Gastroesophageal sphincter (tissue), 3 donors: ENCODE measurements around the gene MGARP.

Source experiments
- POLR2A ChIP-seq, 2 donors: fragments of 450-650 bp; IDR thresholded peaks; one replicate each; pipeline ENCODE4 v1.6.1; 2017; ENCODE audit warnings: antibody characterized with exemption in 2 of 2, mild to moderate bottlenecking in 2 of 2, moderate library complexity in 1 of 2
- TF ChIP-seq, protein P1 (sequence below), 4 experiments: fragments of 200-600 bp in 2 of 4; fragments of 450-650 bp in 2 of 4; sonication (generic) in 1 of 4; IDR thresholded peaks; one replicate each; pipeline ENCODE4 v1.5.1; 2017 to 2019; ENCODE audit warnings: antibody characterized with exemption in 4 of 4, mild to moderate bottlenecking in 2 of 4, moderate library complexity in 2 of 4

DNA sequence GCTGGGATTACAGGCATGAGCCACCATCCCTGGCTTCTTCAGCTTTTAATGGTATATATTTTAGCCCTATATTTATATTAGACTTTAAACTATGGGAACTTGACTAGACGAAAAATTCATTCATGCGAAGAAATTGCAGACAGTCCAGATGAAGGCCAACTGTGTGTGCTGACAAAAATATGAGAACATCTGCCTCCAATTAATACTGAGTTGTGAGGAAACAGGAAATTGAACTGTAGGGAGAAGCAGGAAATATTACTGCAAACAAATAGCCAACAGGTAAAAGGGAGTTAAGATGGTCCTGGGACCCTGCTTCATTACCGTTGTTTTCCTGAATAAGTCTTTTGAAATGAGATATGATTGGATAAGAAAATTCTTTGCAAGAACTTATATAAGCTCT, 26.3 kb downstream of the MGARP start:
- TF ChIP-seq, protein P1, sequence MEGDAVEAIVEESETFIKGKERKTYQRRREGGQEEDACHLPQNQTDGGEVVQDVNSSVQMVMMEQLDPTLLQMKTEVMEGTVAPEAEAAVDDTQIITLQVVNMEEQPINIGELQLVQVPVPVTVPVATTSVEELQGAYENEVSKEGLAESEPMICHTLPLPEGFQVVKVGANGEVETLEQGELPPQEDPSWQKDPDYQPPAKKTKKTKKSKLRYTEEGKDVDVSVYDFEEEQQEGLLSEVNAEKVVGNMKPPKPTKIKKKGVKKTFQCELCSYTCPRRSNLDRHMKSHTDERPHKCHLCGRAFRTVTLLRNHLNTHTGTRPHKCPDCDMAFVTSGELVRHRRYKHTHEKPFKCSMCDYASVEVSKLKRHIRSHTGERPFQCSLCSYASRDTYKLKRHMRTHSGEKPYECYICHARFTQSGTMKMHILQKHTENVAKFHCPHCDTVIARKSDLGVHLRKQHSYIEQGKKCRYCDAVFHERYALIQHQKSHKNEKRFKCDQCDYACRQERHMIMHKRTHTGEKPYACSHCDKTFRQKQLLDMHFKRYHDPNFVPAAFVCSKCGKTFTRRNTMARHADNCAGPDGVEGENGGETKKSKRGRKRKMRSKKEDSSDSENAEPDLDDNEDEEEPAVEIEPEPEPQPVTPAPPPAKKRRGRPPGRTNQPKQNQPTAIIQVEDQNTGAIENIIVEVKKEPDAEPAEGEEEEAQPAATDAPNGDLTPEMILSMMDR (IDR thresholded peaks at IDR 0.05), result no peak
- no peak for TF ChIP-seq POLR2A (IDR thresholded peaks at IDR 0.05)
